RWPE2 (cell line): Measurements from ENCODE around the gene APOE.

ENCODE experiments used
- ATAC-seq: fragments of 200-7000 bp; cut with Tn5 transposase; 3 replicates; pipeline ENCODE4 v1.9.1; 2021; ENCODE audit warnings: low read depth
- DNase-seq: peaks from one replicate; pipeline ENCODE4 v3.0.0-alpha.2; 2020; ENCODE audit warnings: low spot score
- H3K27ac ChIP-seq: fragments of 450-650 bp; 2 replicates; pipeline ENCODE4 v1.5.1; 2017; ENCODE audit warnings: mild to moderate bottlenecking; ENCODE audit not compliant: poor library complexity, severe bottlenecking
- H3K27me3 ChIP-seq: fragments of 250-450 bp; sonication (Bioruptor Pico); 2 replicates; pipeline ENCODE4 v1.5.1; 2021; ENCODE audit warnings: mild to moderate bottlenecking, moderate library complexity; ENCODE audit not compliant: insufficient read depth, poor library complexity, severe bottlenecking
- H3K36me3 ChIP-seq: fragments of 250-450 bp; sonication (Bioruptor Pico); 2 replicates; pipeline ENCODE4 v1.5.1; 2020; ENCODE audit warnings: low read depth, mild to moderate bottlenecking, moderate library complexity
- H3K4me1 ChIP-seq: fragments of 250-450 bp; sonication (Bioruptor Pico); 2 replicates; pipeline ENCODE4 v1.5.1; 2021; ENCODE audit warnings: mild to moderate bottlenecking, moderate library complexity; ENCODE audit not compliant: insufficient read depth, poor library complexity, severe bottlenecking
- H3K4me3 ChIP-seq: fragments of 250-450 bp; sonication (Bioruptor Pico); 2 replicates; pipeline ENCODE4 v1.5.1; 2021; ENCODE audit warnings: mild to moderate bottlenecking, moderate library complexity; ENCODE audit not compliant: severe bottlenecking
- H3K9me3 ChIP-seq: fragments of 250-450 bp; sonication (Bioruptor Pico); 2 replicates; pipeline ENCODE4 v1.5.1; 2021; ENCODE audit warnings: mild to moderate bottlenecking, moderate library complexity; ENCODE audit not compliant: severe bottlenecking
- CTCF ChIP-seq: fragments of 450-650 bp; IDR thresholded peaks from one replicate; pipeline ENCODE4 v1.5.1; 2017; ENCODE audit warnings: mild to moderate bottlenecking, moderate library complexity; ENCODE audit not compliant: poor library complexity, severe bottlenecking

APOE gene

GRCh38 chr19:44948237-44948636 lies 42.6 kb downstream of the APOE start:
- no peak for TF ChIP-seq CTCF
- no peaks in the 10 kb centered on the region for H3K9me3 ChIP-seq
- ATAC-seq: no peak
- H3K36me3 ChIP-seq: no peaks in the 10 kb centered on the region
- DNase-seq: no peak
- no peak overlapping the region for H3K4me3 ChIP-seq
- no peak overlapping the region for H3K27ac ChIP-seq
- no peaks in the 10 kb centered on the region for H3K4me1 ChIP-seq
- H3K27me3 ChIP-seq: no peaks in the 10 kb centered on the region

GRCh38 chr19:44948763-44949374 lies 43.3 kb downstream of the APOE start:
- Histone ChIP-seq H3K27ac (no peak overlapping the region), H3K9me3 (no peaks in the 10 kb centered on the region), H3K4me3 (no peak overlapping the region), H3K36me3 (no peaks in the 10 kb centered on the region), H3K4me1 (no peaks in the 10 kb centered on the region), H3K27me3 (no peaks in the 10 kb centered on the region)
- DNase-seq (no peak), ATAC-seq (no peak)
- TF ChIP-seq CTCF: no peak

GRCh38 chr19:44949550-44949949 lies 44.0 kb downstream of the APOE start:
- H3K4me1 ChIP-seq: no peaks in the 10 kb centered on the region
- no peaks in the 10 kb centered on the region for H3K9me3 ChIP-seq
- no peak overlapping the region for H3K4me3 ChIP-seq
- DNase-seq (no peak), ATAC-seq (no peak)
- TF ChIP-seq CTCF: no peak
- no peaks in the 10 kb centered on the region for H3K27me3 ChIP-seq
- H3K27ac ChIP-seq: no peak overlapping the region
- no peaks in the 10 kb centered on the region for H3K36me3 ChIP-seq

- no peak for DNase-seq
- no peak overlapping the region for H3K4me3 ChIP-seq
- H3K9me3 ChIP-seq: no peaks in the 10 kb centered on the region
- ATAC-seq: 0 out of 3 replicates have a peak, but pooled peaks have one; percentile 28
- peak; percentile 93 for TF ChIP-seq CTCF
- H3K27me3 ChIP-seq: no peaks in the 10 kb centered on the region
- H3K4me1 ChIP-seq: peaks cover 4% of the 10 kb centered on the region
- 0 out of 2 replicates have a peak, but pooled peaks cover 3% of the 10 kb centered on the region for H3K36me3 ChIP-seq
- H3K27ac ChIP-seq: no peak overlapping the region
Observed at GRCh38 chr19:44951179-44952159, 45.9 kb downstream of the APOE start.
